ENCODE results near the gene PCDH9. TPM values are rescaled to one million over a fixed set of nuclear protein-coding genes. Genes with fewer than 3 reads are reported as not detected.

The PCDH9 gene
- total RNA-seq, 1 donor from 2014 or later: 1.9 TPM

DNA sequence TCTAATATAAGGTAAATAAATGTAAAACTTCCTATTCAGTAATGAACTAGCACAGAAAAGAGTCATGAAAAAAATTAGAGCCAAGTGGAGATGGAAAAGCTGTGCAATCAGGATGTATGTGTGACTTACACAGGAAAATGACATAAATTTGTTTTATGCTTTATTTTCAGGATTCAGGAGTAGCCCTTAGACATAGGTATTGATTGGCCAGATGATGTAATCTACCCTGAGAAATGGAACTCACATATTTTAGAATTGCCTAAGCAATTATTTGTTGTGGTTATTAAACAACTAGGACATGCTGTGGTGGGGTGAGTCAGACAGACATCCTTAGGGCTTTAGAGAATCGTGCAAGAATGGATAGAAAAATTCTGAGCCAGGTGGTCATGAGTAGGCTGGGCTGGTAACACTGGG is 110.6 kb downstream of the PCDH9 start:
- DNase-seq (ENCODE audit: low spot score): no peak
- H3K4me1 Mint-ChIP-seq (ENCODE audit: unreplicated experiment): peaks cover 7% of the 10 kb centered on the region
- TF ChIP-seq, protein P1, sequence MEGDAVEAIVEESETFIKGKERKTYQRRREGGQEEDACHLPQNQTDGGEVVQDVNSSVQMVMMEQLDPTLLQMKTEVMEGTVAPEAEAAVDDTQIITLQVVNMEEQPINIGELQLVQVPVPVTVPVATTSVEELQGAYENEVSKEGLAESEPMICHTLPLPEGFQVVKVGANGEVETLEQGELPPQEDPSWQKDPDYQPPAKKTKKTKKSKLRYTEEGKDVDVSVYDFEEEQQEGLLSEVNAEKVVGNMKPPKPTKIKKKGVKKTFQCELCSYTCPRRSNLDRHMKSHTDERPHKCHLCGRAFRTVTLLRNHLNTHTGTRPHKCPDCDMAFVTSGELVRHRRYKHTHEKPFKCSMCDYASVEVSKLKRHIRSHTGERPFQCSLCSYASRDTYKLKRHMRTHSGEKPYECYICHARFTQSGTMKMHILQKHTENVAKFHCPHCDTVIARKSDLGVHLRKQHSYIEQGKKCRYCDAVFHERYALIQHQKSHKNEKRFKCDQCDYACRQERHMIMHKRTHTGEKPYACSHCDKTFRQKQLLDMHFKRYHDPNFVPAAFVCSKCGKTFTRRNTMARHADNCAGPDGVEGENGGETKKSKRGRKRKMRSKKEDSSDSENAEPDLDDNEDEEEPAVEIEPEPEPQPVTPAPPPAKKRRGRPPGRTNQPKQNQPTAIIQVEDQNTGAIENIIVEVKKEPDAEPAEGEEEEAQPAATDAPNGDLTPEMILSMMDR (IDR thresholded peaks at IDR 0.05; ENCODE audit: unreplicated experiment): no peak

GRCh38 chr13:67118277-67118676 is 111.9 kb downstream of the PCDH9 start:
- TF ChIP-seq, protein P1 (IDR thresholded peaks at IDR 0.05; ENCODE audit: unreplicated experiment): no peak
- Mint-ChIP-seq H3K4me1 (ENCODE audit: unreplicated experiment) (peaks cover 5% of the 10 kb centered on the region), H3K9me3 (ENCODE audit: unreplicated experiment) (no peaks in the 10 kb centered on the region), H3K27me3 (ENCODE audit: unreplicated experiment) (no peaks in the 10 kb centered on the region), H3K4me3 (ENCODE audit: unreplicated experiment) (no peak overlapping the region), H3K27ac (ENCODE audit: unreplicated experiment) (no peak overlapping the region), H3K36me3 (ENCODE audit: low read depth, unreplicated experiment) (no peaks in the 10 kb centered on the region)
- no peak for DNase-seq (ENCODE audit: low spot score)

More for the DNA sequence above, 110.6 kb downstream of the PCDH9 start:
- H3K27me3 Mint-ChIP-seq (ENCODE audit: unreplicated experiment): no peaks in the 10 kb centered on the region
- no peaks in the 10 kb centered on the region for H3K9me3 Mint-ChIP-seq (ENCODE audit: unreplicated experiment)
- H3K4me3 Mint-ChIP-seq (ENCODE audit: unreplicated experiment): no peak overlapping the region
- no peak overlapping the region for H3K27ac Mint-ChIP-seq (ENCODE audit: unreplicated experiment)
- no peaks in the 10 kb centered on the region for H3K36me3 Mint-ChIP-seq (ENCODE audit: low read depth, unreplicated experiment)

DNA sequence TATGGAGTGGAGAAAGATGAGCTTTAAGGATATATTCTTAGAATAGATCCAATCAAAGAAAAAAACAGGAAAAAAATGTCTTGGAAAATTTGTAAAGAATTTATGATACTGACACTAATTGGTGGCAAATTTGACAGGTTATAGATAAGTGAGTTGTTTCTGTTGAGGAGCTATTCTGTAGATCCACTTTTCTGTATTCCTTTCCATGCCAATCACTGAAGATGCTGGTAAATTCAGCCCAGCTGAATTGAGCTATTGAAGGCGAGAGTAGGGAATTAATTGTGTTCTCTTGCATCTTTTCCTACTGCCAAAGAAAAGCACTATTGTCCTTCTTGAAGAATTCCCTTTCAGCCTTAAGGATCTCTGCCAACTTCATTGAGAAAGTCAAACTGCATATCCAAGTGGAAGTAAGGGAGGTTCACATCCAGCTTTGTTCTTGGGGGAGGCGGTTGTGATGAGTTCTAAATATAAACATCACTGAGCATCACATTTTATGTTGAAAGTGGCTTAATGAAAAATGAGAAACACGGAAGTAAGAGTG is 113.1 kb downstream of the PCDH9 start:
- Mint-ChIP-seq H3K27me3 (ENCODE audit: unreplicated experiment) (no peaks in the 10 kb centered on the region), H3K9me3 (ENCODE audit: unreplicated experiment) (no peaks in the 10 kb centered on the region), H3K4me3 (ENCODE audit: unreplicated experiment) (no peak overlapping the region), H3K36me3 (ENCODE audit: low read depth, unreplicated experiment) (no peaks in the 10 kb centered on the region), H3K4me1 (ENCODE audit: unreplicated experiment) (no peaks in the 10 kb centered on the region), H3K27ac (ENCODE audit: unreplicated experiment) (no peak overlapping the region)
- DNase-seq (ENCODE audit: low spot score): no peak
- TF ChIP-seq, protein P1 (IDR thresholded peaks at IDR 0.05; ENCODE audit: unreplicated experiment): no peak

- TF ChIP-seq, protein P1 (IDR thresholded peaks at IDR 0.05; ENCODE audit: unreplicated experiment): no peak
- no peaks in the 10 kb centered on the region for H3K27me3 Mint-ChIP-seq (ENCODE audit: unreplicated experiment)
- no peak overlapping the region for H3K27ac Mint-ChIP-seq (ENCODE audit: unreplicated experiment)
- H3K4me3 Mint-ChIP-seq (ENCODE audit: unreplicated experiment): no peak overlapping the region
- no peaks in the 10 kb centered on the region for H3K36me3 Mint-ChIP-seq (ENCODE audit: low read depth, unreplicated experiment)
- no peak for DNase-seq (ENCODE audit: low spot score)
- H3K9me3 Mint-ChIP-seq (ENCODE audit: unreplicated experiment): no peaks in the 10 kb centered on the region
- no peaks in the 10 kb centered on the region for H3K4me1 Mint-ChIP-seq (ENCODE audit: unreplicated experiment)
Measured at GRCh38 chr13:67107979-67108378, 122.2 kb downstream of the PCDH9 start.

- Mint-ChIP-seq H3K4me1 (ENCODE audit: unreplicated experiment) (no peaks in the 10 kb centered on the region), H3K9me3 (ENCODE audit: unreplicated experiment) (no peaks in the 10 kb centered on the region), H3K36me3 (ENCODE audit: low read depth, unreplicated experiment) (no peaks in the 10 kb centered on the region), H3K27me3 (ENCODE audit: unreplicated experiment) (no peaks in the 10 kb centered on the region), H3K4me3 (ENCODE audit: unreplicated experiment) (no peak overlapping the region), H3K27ac (ENCODE audit: unreplicated experiment) (no peak overlapping the region)
- DNase-seq (ENCODE audit: low spot score): no peak
- TF ChIP-seq, protein P1 (IDR thresholded peaks at IDR 0.05; ENCODE audit: unreplicated experiment): no peak
Measured at GRCh38 chr13:67106502-67107057, 123.6 kb downstream of the PCDH9 start.

Data from endothelial cell (in vitro differentiated cells).